Activated T-helper 1 cell treated with anti-CD3 and anti-CD28 coated beads, Interleukin-12 subunit alpha, Interleukin-12 subunit beta, Interleukin-2, Interleukin-4 antibody, amounts not matched to agents 30 ng/mL and 10 ng/mL and 1 ng/mL, durations not matched to agents 14 hours and 24 hours and 36 hours (primary cell): ENCODE measurements around the gene HEPACAM. TPM values are rescaled to one million over a fixed set of nuclear protein-coding genes. Genes with fewer than 3 reads are reported as not detected.
"Not testable (repeated sequence)": the region's sequence is repeated elsewhere in the genome, so short reads cannot be mapped to it uniquely, and the experiment has no call there.

Experiments used
- DNase-seq: peaks from one replicate; pipeline ENCODE4 v3.0.0; 2021; ENCODE audit warnings: low spot score
- H3K27ac Mint-ChIP-seq: one replicate; pipeline ENCODE4 v1.8.0; 2021; ENCODE audit warnings: mild to moderate bottlenecking, mixed read lengths
- H3K27me3 Mint-ChIP-seq: one replicate; pipeline ENCODE4 v1.8.0; 2022; ENCODE audit warnings: mild to moderate bottlenecking, moderate library complexity, mixed read lengths; ENCODE audit not compliant: insufficient read depth
- H3K36me3 Mint-ChIP-seq: one replicate; pipeline ENCODE4 v1.8.0; 2021; ENCODE audit warnings: low read depth, mixed read lengths
- H3K4me1 Mint-ChIP-seq: one replicate; pipeline ENCODE4 v1.8.0; 2021; ENCODE audit warnings: low read depth, mixed read lengths
- H3K4me3 Mint-ChIP-seq: one replicate; pipeline ENCODE4 v1.8.0; 2021; ENCODE audit warnings: mild to moderate bottlenecking, moderate library complexity, mixed read lengths
- H3K9me3 Mint-ChIP-seq: one replicate; pipeline ENCODE4 v1.8.0; 2021; ENCODE audit warnings: mixed read lengths
- intact Hi-C: fragments of 100-400 bp; cut with micrococcal nuclease; formaldehyde crosslinking; loops from one replicate; pipeline ENCODE4 v1.15.1; 2024
- total RNA-seq: library from RNA; stranded (reverse); gene quantifications from 2 replicates; pipeline ENCODE4 v1.2.3, GENCODE V29; 2022

Gene HEPACAM
- not detected in 2 replicates for total RNA-seq

- H3K27ac Mint-ChIP-seq = no peak within 1 kb of the TSS
- DNase-seq = no peak
Measured at GRCh38 chr11:124935548-124936514, at the start of gene HEPACAM. Gene HEPACAM (minus strand): TSS chr11:124936047. CDS start chr11:124936006, 41 bp downstream.

GRCh38 chr11:124984512-124984854 is 48.6 kb upstream of the HEPACAM start:
- H3K36me3 Mint-ChIP-seq = peaks cover 22% of the 10 kb centered on the region
- DNase-seq = no peak

More at GRCh38 chr11:124935548-124936514, at the start of gene HEPACAM:
- H3K4me3 Mint-ChIP-seq = no peak within 1 kb of the TSS
- H3K27me3 Mint-ChIP-seq = peaks cover 12% of the 10 kb centered on the region
- H3K36me3 Mint-ChIP-seq = no peaks in the 10 kb centered on the region
- H3K4me1 Mint-ChIP-seq = peaks cover 1% of the 10 kb centered on the region
- intact Hi-C loops = no loop called here
- no peaks in the 10 kb centered on the region for H3K9me3 Mint-ChIP-seq

GRCh38 chr11:124983674-124984511 is 48.0 kb upstream of the HEPACAM start:
- no peak overlapping the region for H3K27ac Mint-ChIP-seq
- H3K36me3 Mint-ChIP-seq = peaks cover 28% of the 10 kb centered on the region
- no peak for DNase-seq
- intact Hi-C loops = no loop called here
- H3K9me3 Mint-ChIP-seq = peaks cover 36% of the 10 kb centered on the region
- no peaks in the 10 kb centered on the region for H3K4me1 Mint-ChIP-seq
- H3K4me3 Mint-ChIP-seq = no peak overlapping the region
- H3K27me3 Mint-ChIP-seq = no peaks in the 10 kb centered on the region

More at GRCh38 chr11:124984512-124984854, 48.6 kb upstream of the HEPACAM start:
- Mint-ChIP-seq H3K27ac (no peak overlapping the region), H3K27me3 (no peaks in the 10 kb centered on the region), H3K4me1 (no peaks in the 10 kb centered on the region), H3K4me3 (no peak overlapping the region), H3K9me3 (peaks cover 30% of the 10 kb centered on the region)
- intact Hi-C loops = no loop called here

- no peaks in the 10 kb centered on the region for H3K4me1 Mint-ChIP-seq
- intact Hi-C loops = no loop called here
- no peak overlapping the region for H3K27ac Mint-ChIP-seq
- H3K36me3 Mint-ChIP-seq = peaks cover 30% of the 10 kb centered on the region
- H3K27me3 Mint-ChIP-seq = no peaks in the 10 kb centered on the region
- no peak for DNase-seq
- H3K9me3 Mint-ChIP-seq = peaks cover 41% of the 10 kb centered on the region
- H3K4me3 Mint-ChIP-seq = no peak overlapping the region
Measured at GRCh38 chr11:124982043-124982442, 46.2 kb upstream of the HEPACAM start.

GRCh38 chr11:124978316-124978715 is 42.5 kb upstream of the HEPACAM start:
- intact Hi-C loops = no loop called here
- no peak overlapping the region for H3K27ac Mint-ChIP-seq
- H3K9me3 Mint-ChIP-seq = peaks cover 41% of the 10 kb centered on the region
- peaks cover 30% of the 10 kb centered on the region for H3K36me3 Mint-ChIP-seq
- no peak overlapping the region for H3K4me3 Mint-ChIP-seq
- H3K4me1 Mint-ChIP-seq = no peaks in the 10 kb centered on the region
- no peaks in the 10 kb centered on the region for H3K27me3 Mint-ChIP-seq
- DNase-seq = no peak

- H3K27me3 Mint-ChIP-seq = no peaks in the 10 kb centered on the region
Measured at GRCh38 chr11:124977006-124977405, 41.2 kb upstream of the HEPACAM start.

GRCh38 chr11:124976531-124976930 is 40.7 kb upstream of the HEPACAM start:
- peaks cover 27% of the 10 kb centered on the region for H3K9me3 Mint-ChIP-seq
- intact Hi-C loops = no loop called here
- H3K36me3 Mint-ChIP-seq = peaks cover 20% of the 10 kb centered on the region
- H3K4me3 Mint-ChIP-seq = no peak overlapping the region
- H3K27me3 Mint-ChIP-seq = no peaks in the 10 kb centered on the region
- H3K27ac Mint-ChIP-seq = no peak overlapping the region
- DNase-seq = no peak
- no peaks in the 10 kb centered on the region for H3K4me1 Mint-ChIP-seq

More at GRCh38 chr11:124977006-124977405, 41.2 kb upstream of the HEPACAM start:
- DNase-seq = no peak
- intact Hi-C loops = no loop called here
- H3K36me3 Mint-ChIP-seq = peaks cover 21% of the 10 kb centered on the region
- H3K4me3 Mint-ChIP-seq = no peak overlapping the region
- H3K27ac Mint-ChIP-seq = no peak overlapping the region
- H3K4me1 Mint-ChIP-seq = no peaks in the 10 kb centered on the region
- H3K9me3 Mint-ChIP-seq = peaks cover 29% of the 10 kb centered on the region

GRCh38 chr11:124971810-124972209 is 36.0 kb upstream of the HEPACAM start:
- Mint-ChIP-seq H3K27me3 (no peaks in the 10 kb centered on the region), H3K36me3 (no peaks in the 10 kb centered on the region), H3K4me3 (no peak overlapping the region), H3K27ac (no peak overlapping the region), H3K4me1 (no peaks in the 10 kb centered on the region), H3K9me3 (no peaks in the 10 kb centered on the region)
- no peak for DNase-seq
- intact Hi-C loops = no loop called here

GRCh38 chr11:124970925-124971324 is 35.1 kb upstream of the HEPACAM start:
- H3K4me1 Mint-ChIP-seq = no peaks in the 10 kb centered on the region
- no peak overlapping the region for H3K27ac Mint-ChIP-seq
- no peak overlapping the region for H3K4me3 Mint-ChIP-seq
- no peaks in the 10 kb centered on the region for H3K9me3 Mint-ChIP-seq
- H3K36me3 Mint-ChIP-seq = no peaks in the 10 kb centered on the region
- H3K27me3 Mint-ChIP-seq = no peaks in the 10 kb centered on the region
- intact Hi-C loops = no loop called here
- no peak for DNase-seq

- H3K4me3 Mint-ChIP-seq, H3K27me3 Mint-ChIP-seq, intact Hi-C loops: not testable (repeated sequence)
Measured at GRCh38 chr11:124968197-124968596, 32.4 kb upstream of the HEPACAM start.

GRCh38 chr11:124961972-124962609 is 26.2 kb upstream of the HEPACAM start:
- Mint-ChIP-seq H3K4me3 (no peak overlapping the region), H3K27ac (no peak overlapping the region), H3K36me3 (peaks cover 3% of the 10 kb centered on the region), H3K9me3 (no peaks in the 10 kb centered on the region), H3K4me1 (no peaks in the 10 kb centered on the region), H3K27me3 (no peaks in the 10 kb centered on the region)
- intact Hi-C loops = loop anchor here (1.0 kb wide), 5 partner anchors 162 to 912 kb away; no protein-coding TSS in a partner anchor
- DNase-seq = peak; percentile 27

More at GRCh38 chr11:124968197-124968596, 32.4 kb upstream of the HEPACAM start:
- not testable (repeated sequence) for H3K9me3 Mint-ChIP-seq, H3K4me1 Mint-ChIP-seq, H3K36me3 Mint-ChIP-seq, DNase-seq, H3K27ac Mint-ChIP-seq

- H3K9me3 Mint-ChIP-seq = peaks cover 1% of the 10 kb centered on the region
- DNase-seq = no peak
- H3K27me3 Mint-ChIP-seq = no peaks in the 10 kb centered on the region
- no peaks in the 10 kb centered on the region for H3K36me3 Mint-ChIP-seq
- no peak overlapping the region for H3K4me3 Mint-ChIP-seq
- no peak overlapping the region for H3K27ac Mint-ChIP-seq
- intact Hi-C loops = loop anchor here (2.0 to 10.0 kb wide), 5 partner anchors 34 to 840 kb away; partner anchors contain the start of genes SIAE, SLC37A2, SPA17 and VWA5A
- no peaks in the 10 kb centered on the region for H3K4me1 Mint-ChIP-seq
Measured at GRCh38 chr11:124955035-124955434, 19.2 kb upstream of the HEPACAM start.
